A549 treated with AZD2906 at 1 μM for 4 hours (cell line): ENCODE data around the gene XPNPEP2. TPM values are rescaled to one million over a fixed set of nuclear protein-coding genes. Genes with fewer than 3 reads are reported as not detected.

ENCODE experiments used
- total RNA-seq: library from RNA; stranded (reverse); fragments of 200-300 nt; extraction: Qiagen RNA extraction; gene quantifications from 5 replicates; pipeline ENCODE4 v1.2.3, GENCODE V29; 2022

XPNPEP2 gene
- total RNA-seq, result not detected in 5 replicates

GRCh38 chrX:129738466-129739308 is at the start of gene XPNPEP2:
Gene XPNPEP2, plus strand, starts transcription at chrX:129738979. Its CDS starts 235 bp downstream, at chrX:129739214.

GRCh38 chrX:129779747-129780146 is 41.0 kb downstream of the XPNPEP2 start, which contains the start of gene SASH3:
Gene SASH3, plus strand, starts transcription at chrX:129779949. Its CDS starts 149 bp downstream, at chrX:129780098.

Other genes starting within 250 kb of the XPNPEP2 start
- 32.3 to 60.2 TPM (median 45.4 TPM) in 5 replicates for gene SMARCA1, start 215.5 kb upstream of the XPNPEP2 start, total RNA-seq
- gene OCRL, start 198.7 kb upstream of the XPNPEP2 start, total RNA-seq, result 19.0 to 25.5 TPM (median 23.1 TPM) in 5 replicates
- 0.58 to 1.00 TPM (median 0.77 TPM) in 5 replicates for gene APLN, start 84.0 kb upstream of the XPNPEP2 start, total RNA-seq
- not detected in 5 replicates for gene SASH3, start 41.0 kb downstream of the XPNPEP2 start, total RNA-seq
- 60.8 to 67.5 TPM (median 64.8 TPM) in 5 replicates for gene ZDHHC9, start 104.9 kb downstream of the XPNPEP2 start, total RNA-seq
- gene UTP14A, start 167.2 kb downstream of the XPNPEP2 start, total RNA-seq, result 38.8 to 53.5 TPM (median 39.1 TPM) in 5 replicates
- gene BCORL1, start 243.7 kb downstream of the XPNPEP2 start, total RNA-seq, result 7.4 to 11.6 TPM (median 10.5 TPM) in 5 replicates